Activated CD8-positive, alpha-beta memory T cell treated with anti-CD3 and anti-CD28 coated beads for 4 hours (primary cell): Measurements from ENCODE around the gene MACC1.
"Not testable (repeated sequence)": the region's sequence is repeated elsewhere in the genome, so short reads cannot be mapped to it uniquely, and the experiment has no call there.

Experiments
- DNase-seq, 2 donors: peaks; one replicate each; pipeline ENCODE4 v3.0.0-alpha.2; 2020; ENCODE audit warnings: low read depth in 2 of 2

Gene MACC1

DNA sequence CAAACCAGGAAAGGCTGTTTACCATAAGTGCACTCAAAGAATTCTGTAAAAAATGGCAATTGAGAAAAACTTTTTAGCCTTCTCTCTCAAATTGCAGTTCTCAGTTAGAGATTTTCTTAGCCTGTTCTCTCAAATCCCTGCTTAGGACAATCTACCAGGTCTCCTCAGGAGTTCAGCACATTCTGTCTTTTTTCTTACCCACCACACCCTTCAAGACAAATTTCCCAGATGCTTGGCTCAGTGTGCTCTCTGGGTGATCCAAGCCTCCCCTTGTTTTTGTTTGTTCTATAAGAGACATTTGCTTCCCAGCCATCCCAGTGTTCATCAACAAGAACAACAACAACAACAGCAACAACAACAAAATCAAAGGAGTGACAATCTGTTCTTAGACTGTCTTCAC lies 87.3 kb downstream of the MACC1 start:
- DNase-seq, result no peak

GRCh38 chr7:20128001-20128400 lies 89.2 kb downstream of the MACC1 start:
- no peak for DNase-seq

DNA sequence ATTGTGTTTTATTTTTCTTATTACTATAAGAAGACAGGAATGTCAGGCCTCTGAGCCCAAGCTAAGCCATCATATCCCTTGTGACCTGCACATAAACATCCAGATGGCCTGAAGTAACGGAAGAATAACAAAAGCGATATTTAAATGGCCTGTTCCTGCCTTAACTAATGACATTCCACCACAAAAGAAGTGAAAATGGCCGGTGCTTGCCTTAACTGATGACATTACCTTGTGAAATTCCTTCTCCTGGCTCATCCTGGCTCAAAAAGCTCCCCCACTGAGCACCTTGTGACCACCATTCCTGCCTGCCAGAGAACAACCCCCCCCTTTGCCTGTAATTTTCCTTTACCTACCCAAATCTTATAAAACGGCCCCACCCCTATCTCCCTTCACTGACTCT lies 91.1 kb downstream of the MACC1 start:
- not testable (repeated sequence) for DNase-seq

DNA sequence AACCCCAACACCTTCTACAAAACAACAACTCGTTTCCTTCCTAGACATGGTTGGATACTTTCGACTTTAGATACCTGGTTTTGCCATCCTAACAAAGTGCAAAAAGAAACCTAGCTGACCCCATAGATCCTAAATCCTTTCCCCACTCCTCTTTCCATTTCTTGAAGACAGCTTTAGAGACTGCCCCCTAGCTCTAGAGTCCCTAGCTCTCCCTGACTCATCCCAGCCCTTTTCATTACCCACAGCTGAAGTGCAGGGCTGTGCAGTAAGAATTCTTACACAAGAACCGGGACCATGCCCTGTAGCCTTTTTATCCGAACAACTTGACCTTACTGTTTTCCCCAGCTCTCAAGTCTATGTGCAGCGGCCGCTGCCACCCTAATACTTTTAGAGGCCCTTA lies 93.1 kb downstream of the MACC1 start:
- not testable (repeated sequence) for DNase-seq

DNA sequence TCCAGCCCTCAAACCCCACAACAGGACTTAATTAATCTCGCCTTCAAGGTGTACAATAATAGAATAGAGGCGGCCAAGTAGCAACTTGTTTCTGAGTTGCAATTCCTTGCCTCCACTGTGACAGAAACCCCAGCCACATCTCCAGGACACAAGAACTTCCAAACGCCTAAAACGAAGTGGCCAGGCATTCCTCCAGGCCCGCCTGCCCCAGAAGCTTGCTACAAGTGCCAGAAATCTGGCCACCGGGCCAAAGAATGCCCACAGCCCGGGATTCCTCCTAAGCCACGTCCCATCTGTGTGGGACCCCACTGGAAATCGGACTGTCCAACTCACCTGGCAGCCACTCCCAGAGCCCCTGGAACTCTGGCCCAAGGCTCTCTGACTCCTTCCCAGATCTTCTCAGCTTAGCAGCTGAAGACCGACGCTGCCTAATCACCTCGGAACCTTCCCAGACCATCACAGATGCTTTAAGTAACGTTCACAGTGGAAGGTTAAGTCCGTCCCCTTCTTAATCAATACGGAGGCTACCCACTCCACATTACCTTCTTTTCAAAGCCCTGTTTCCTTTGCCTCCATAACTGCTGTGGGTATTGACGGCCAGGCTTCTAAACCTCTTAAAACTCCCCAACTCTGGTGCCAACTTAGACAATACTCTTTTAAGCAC lies 94.4 kb downstream of the MACC1 start:
- DNase-seq, result not testable (repeated sequence)

- DNase-seq, result no peak
Measured at GRCh38 chr7:20122073-20122472, 95.1 kb downstream of the MACC1 start.

DNA sequence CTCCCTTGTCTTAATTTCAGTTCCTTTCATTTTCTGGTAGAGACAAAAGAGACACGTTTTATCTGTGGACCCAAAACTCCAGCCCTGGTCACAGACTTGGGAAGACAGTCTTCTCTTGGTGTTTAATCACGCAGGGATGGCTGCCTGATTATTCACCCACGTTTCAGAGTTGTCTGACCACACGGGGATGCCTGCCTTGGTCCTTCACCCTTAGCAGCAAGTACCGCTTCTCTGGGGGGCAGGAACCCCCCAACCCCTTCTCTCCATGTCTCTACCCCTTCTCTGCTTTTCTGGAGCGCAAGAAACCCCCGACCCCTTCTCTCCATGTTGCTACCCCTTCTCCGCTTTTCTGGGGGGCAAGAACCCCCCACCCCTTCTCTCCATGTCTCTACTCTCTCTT lies 95.8 kb downstream of the MACC1 start:
- DNase-seq, result no peak

- DNase-seq, result not testable (repeated sequence)
Measured at GRCh38 chr7:20120611-20121168, 96.5 kb downstream of the MACC1 start.

DNA sequence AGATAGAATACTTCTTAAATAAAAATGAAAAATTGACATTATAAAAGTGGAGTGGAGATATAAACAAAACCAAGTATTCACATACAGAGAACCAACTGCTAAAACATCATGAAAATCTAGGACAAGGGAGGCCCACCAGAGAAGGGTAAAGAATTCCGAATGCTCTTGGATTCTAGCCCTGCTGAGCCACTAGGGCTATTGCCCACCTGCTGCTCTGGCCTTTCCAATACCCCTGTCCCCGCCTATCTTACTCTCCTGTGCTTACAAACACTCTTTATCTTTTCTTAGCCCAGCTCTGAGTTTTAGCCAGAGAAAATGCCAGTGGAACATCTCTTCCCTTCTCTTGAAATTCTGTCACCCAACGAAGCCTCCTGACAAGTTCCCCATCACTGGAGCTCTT lies 100.3 kb downstream of the MACC1 start:
- DNase-seq, result no peak

GRCh38 chr7:20114468-20114867 lies 102.7 kb downstream of the MACC1 start:
- no peak for DNase-seq

DNA sequence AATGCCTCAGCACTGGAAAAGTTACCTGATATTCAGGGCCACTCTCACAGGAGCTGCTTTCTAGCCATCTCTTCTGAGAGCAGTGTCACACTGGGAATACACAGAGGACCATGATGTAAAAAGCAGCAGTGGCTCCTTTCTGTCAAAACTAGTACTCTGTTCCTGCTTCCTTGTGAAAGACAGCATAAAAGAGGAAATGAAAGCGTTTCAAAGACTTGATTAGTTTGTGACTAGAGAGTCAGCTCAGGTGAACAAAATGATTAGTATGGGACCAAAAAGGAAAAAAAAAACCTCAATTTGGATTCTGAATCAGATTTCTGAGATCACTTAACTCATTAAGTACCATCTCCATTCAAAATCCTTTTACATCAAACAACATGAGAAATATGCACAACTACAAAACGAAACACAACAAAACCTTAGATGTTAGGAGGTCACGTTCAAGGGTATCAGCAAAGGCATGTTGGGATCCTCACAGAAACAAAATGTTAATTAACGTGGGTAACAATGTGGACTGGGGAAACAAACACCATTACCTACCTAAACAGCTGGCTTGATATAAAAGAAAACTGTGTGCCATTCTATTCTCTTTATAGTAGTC lies 103.7 kb downstream of the MACC1 start:
- no peak for DNase-seq

DNA sequence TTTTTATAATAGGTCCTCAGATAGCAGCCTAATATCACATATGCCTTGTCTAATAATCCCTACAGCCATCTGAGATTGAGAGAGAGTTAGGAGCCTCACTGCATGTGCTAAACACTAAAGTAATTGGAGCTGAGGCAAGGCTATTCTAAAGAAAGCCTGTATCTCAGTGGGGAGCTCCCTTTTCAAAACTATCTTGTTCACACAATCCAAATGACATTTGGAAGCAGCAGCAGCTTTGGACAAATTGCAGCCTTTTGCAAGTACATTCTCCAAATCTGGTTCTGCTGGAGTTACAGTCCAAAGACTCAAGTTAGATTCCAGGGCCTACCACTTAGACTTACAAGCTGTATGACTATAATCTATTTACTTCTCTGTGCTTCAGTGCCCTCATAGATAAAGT lies 104.5 kb downstream of the MACC1 start:
- DNase-seq, result no peak

- no peak for DNase-seq
Measured at GRCh38 chr7:20111821-20112542, 105.2 kb downstream of the MACC1 start.

DNA sequence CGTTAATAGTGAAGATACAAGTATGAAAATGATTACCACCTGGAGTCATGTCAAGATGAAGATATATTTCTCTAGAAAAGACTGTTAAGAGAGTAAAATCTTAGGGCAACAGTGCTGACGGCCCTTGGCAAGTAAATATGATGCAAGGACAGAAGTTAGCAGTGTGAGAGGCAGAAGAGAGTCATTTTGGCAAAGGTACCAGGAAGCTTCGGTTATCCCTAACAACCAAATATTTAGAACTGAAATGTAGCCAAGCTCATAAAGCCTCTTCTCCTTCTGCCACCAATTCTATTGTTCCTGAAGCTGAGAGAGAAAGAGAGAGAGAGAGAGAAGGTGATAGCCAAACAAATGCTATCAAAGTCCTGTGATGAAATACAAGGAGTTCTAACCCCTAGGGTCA lies 109.6 kb downstream of the MACC1 start:
- DNase-seq, result no peak

DNA sequence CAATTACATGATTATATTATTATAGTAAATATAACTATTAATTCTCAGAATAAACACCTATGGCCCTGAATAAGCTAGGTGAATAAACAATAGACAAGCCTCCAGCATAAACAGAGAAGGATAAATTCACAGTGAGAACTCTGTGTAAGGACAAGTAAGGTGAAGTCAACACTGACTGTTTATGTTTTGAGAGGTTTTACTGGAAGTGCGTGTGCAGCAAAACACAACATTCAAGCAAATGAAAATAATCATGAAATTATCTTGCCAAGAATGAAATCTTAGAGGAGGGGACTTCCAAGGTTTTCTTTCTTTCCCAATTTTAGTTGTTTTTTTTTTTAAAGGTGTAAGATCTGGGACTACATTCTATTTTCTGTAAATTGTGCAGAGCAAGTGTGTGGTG lies 112.5 kb downstream of the MACC1 start:
- no peak for DNase-seq

- no peak for DNase-seq
Measured at GRCh38 chr7:20102982-20103381, 114.2 kb downstream of the MACC1 start.

DNA sequence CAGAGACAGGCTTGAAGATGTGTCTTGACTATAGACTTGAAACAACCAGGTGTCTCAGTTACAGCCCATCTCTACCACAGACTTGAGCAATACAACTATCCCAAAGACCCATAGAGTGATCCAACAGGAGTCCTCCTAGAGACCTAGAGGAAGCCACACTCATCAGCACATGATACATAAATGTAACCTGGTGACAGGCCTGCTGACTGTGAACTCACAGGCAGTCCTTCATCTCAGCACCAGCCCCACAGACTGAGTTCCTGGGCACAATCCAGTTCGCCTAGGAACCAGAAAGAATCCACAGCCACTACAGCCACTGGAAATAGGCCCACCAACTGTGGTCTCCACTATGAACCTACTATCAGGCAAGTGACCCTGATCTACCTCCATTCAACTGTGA lies 121.3 kb downstream of the MACC1 start:
- DNase-seq, result no peak

GRCh38 chr7:20095436-20095835 lies 121.7 kb downstream of the MACC1 start:
- DNase-seq, result no peak

DNA sequence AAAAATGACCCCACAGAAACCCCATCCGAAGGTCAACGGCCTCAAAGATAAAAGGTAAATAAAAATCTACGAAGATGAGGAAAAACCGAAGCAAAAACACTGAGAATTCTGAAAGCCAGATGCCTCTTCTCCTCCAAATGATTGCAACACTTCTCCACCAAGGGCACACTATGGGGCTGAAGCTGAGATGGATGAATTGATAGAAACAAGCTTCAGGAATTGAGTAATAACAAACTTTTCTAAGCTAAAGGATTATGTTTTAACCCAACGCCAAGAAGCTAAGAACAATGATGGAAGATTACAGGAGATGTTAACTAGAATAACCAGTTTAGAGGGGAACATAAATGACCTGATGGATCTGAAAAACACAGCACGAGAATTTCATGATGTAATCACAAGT lies 127.8 kb downstream of the MACC1 start:
- no peak for DNase-seq

GRCh38 chr7:20085086-20085485 lies 132.1 kb downstream of the MACC1 start:
- no peak for DNase-seq
